Neural cell (in vitro differentiated cells): ENCODE results near the gene CCDC148.
"Not testable (repeated sequence)": the region's sequence is repeated elsewhere in the genome, so short reads cannot be mapped to it uniquely, and the experiment has no call there.

ENCODE experiments used
- CTCF ChIP-seq: fragments of 450-650 bp; IDR thresholded peaks from 2 replicates; pipeline ENCODE4 v1.5.1; 2014; ENCODE audit warnings: antibody characterized with exemption, mild to moderate bottlenecking, moderate library complexity; ENCODE audit not compliant: poor library complexity, severe bottlenecking
- EP300 ChIP-seq: fragments of 450-650 bp; conservative IDR thresholded peaks from 2 replicates; pipeline ENCODE4 v1.6.1; 2014; ENCODE audit warnings: antibody characterized with exemption, mild to moderate bottlenecking, moderate library complexity; ENCODE audit not compliant: poor library complexity, severe bottlenecking
- EZH2 ChIP-seq: fragments of 200-600, 300-800 bp; shearing (Covaris generic), sonication (generic); IDR thresholded peaks from 2 replicates; pipeline ENCODE4 v1.6.1; 2014; ENCODE audit warnings: antibody characterized with exemption, low read length, borderline replicate concordance, mild to moderate bottlenecking; ENCODE audit not compliant: insufficient read depth, poor library complexity, severe bottlenecking
- MXI1 ChIP-seq: fragments of 450-650 bp; conservative IDR thresholded peaks from 2 replicates; pipeline ENCODE4 v1.6.1; 2014; ENCODE audit warnings: antibody characterized with exemption, mild to moderate bottlenecking; ENCODE audit not compliant: poor library complexity, severe bottlenecking
- POLR2AphosphoS5 ChIP-seq: IDR thresholded peaks from 2 replicates; pipeline ENCODE4 v1.6.1; 2012
- RAD21 ChIP-seq: fragments of 450-650 bp; conservative IDR thresholded peaks from 2 replicates; pipeline ENCODE4 v1.6.1; 2014; ENCODE audit warnings: antibody characterized with exemption, mild to moderate bottlenecking, moderate library complexity
- REST ChIP-seq: IDR thresholded peaks from 2 replicates; pipeline ENCODE4 v1.6.1; 2012; ENCODE audit warnings: borderline replicate concordance
- SMC3 ChIP-seq: fragments of 450-650 bp; conservative IDR thresholded peaks from 2 replicates; pipeline ENCODE4 v1.6.1; 2014; ENCODE audit warnings: antibody characterized with exemption, mild to moderate bottlenecking, moderate library complexity; ENCODE audit not compliant: poor library complexity

- TF ChIP-seq EP300, CTCF, POLR2AphosphoS5, MXI1, EZH2, SMC3, RAD21, REST: not testable (repeated sequence)
Measured at GRCh38 chr2:158473300-158473699, 16.7 kb upstream of the CCDC148 start.
